GM18867 (cell line): ENCODE measurements around the gene FANCC.

ENCODE experiments used
- ATAC-seq: cut with Tn5 transposase; IDR thresholded peaks from one replicate; pipeline ENCODE4 v1.9.1; 2021; ENCODE audit warnings: mild to moderate bottlenecking, moderate library complexity; ENCODE audit not compliant: unreplicated experiment

The FANCC gene

GRCh38 chr9:95090023-95090791 is 227.3 kb downstream of the FANCC start:
- no peak for ATAC-seq

- ATAC-seq: no peak
Measured at GRCh38 chr9:95089257-95090022, 228.1 kb downstream of the FANCC start.

DNA sequence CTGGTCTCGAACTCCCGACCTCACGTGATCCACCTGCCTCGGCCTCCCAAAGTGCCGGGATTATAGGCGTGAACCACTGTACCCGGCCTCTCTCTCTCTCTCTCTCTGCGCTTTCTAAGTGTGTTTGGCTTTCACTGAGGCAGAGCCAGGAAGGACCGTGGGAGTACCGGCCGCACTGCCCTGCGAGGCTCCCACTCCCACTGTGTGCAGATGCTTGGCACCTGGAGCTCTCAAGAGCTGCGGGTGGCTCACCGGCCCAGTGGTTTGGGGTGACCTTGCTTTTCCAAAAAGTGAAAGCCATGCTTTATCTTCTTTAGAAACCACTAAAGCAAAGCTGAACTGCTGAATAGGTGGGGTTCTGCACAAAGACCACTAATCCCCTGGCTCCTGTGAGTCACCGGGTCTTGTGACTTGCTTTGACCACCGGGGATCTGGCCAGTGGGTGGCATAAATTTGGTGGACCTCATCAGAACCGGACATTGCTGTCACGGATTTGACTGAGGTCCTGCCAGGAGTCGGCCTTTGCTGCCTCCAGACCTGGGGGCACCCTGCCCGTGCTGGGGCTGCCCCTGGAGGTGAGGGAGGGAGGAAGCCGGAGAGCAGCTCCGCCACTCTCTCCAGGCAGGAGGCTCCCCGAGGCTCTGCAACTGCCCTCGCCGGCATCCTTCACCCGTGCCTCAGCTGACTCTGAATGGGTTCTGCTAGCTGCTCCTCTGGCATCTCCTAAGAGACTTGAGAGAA is 228.9 kb downstream of the FANCC start:
- no peak for ATAC-seq

- ATAC-seq: no peak
Measured at GRCh38 chr9:95087659-95088242, 229.8 kb downstream of the FANCC start.

- ATAC-seq: no peak
Measured at GRCh38 chr9:95086564-95086955, 230.9 kb downstream of the FANCC start.

GRCh38 chr9:95085861-95086563 is 231.5 kb downstream of the FANCC start:
- no peak for ATAC-seq

DNA sequence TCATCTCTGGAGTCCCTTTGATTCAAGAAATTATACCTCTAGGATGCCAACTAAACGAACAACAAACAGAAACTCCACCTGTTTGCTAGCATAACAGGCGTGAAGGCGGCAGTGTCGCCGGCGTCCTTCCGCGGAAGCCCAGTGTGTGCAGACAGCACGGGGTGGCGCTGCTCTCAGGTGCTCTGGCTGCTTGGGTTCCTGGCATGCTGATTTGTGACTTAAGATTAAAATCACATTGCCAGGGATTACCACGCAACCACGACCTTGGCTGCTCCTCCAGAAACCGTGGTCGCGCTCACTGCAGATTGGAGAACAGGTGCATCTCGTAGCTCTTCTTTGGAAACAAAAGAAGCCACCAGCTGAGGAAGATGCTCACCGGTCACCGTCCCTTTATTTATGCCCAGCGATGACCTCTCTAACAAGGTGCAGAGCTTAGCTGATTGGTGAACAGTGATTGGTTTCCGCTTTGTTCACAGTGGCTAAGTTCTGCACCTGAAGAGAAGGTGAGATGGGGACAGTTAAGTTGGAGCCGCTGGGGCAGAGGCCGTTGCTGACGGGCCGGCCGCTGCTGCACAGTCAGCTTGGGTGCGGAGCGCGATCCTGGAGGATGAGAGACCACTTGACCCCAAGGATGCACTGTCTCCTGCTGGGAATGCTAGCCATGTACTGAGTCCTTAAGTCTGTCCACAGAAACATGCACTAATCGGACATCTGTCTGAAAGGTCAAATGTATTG is 232.3 kb downstream of the FANCC start:
- ATAC-seq: no peak

- no peak for ATAC-seq
Measured at GRCh38 chr9:95084254-95084934, 233.1 kb downstream of the FANCC start.

- ATAC-seq: no peak
Measured at GRCh38 chr9:95083086-95083768, 234.3 kb downstream of the FANCC start.

GRCh38 chr9:95082401-95083084 is 235.0 kb downstream of the FANCC start:
- no peak for ATAC-seq

DNA sequence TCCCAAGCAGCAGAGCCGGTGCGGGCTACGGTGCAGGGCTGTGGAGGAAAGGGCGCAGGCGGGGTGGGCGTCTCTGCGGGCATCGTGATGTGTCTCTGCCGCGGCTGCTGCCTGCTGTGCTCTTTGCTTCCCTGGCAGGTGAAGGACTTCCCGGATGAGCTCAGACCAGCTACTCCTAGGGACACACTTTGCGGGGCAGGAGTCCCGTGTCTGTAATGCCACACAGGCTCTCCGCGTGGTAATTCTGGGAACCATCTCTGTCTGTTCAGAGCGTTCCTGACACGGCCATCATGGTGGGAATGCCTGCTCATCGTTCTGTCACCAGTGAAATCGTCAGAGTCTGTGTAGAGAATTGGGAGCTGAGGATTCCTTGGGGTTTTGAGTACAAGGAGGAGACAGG is 235.5 kb downstream of the FANCC start:
- ATAC-seq: no peak

GRCh38 chr9:95080961-95081647 is 236.4 kb downstream of the FANCC start:
- no peak for ATAC-seq

DNA sequence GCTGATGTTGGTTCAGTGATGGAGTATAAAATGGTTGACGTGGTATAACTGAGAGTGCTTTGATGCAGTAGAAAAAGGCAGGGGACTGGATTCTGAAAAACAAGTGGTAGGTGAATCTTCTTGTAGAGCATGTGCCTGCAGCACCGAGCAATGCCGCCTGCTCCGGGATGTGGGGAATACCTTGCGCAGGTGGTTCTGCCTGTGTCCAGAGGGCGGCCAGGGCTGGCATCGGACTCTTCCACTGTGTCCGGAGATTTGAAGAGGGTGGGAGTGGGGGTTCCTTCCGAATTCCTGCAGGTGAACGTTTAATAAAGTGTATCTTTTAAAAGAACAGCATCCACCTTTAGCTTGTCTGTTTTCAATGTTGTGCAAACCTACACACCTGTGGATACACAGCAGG is 238.0 kb downstream of the FANCC start:
- ATAC-seq: no peak

DNA sequence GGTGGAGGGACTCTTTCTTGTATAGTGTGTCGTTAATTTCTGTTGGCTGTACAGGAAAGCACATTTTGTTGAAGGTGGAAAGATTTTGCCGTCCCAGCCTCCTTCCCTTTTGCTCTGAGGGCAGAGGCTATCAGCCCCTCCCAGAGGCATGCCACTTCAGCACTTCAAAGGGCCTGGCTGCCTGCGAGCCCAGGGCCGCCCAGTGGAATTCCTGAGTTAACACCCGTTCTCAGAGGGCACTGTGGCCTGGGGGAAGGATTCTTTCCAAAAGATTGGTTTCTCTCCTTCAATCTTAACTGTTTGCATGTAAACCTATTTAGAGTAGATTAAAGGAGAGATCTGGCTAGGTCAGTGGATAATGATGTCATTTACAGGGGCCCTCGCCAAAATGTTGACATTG is 238.6 kb downstream of the FANCC start:
- no peak for ATAC-seq

- no peak for ATAC-seq
Measured at GRCh38 chr9:95078511-95078910, 239.0 kb downstream of the FANCC start.

- ATAC-seq: no peak
Measured at GRCh38 chr9:95077766-95078370, 239.6 kb downstream of the FANCC start.

- no peak for ATAC-seq
Measured at GRCh38 chr9:95077053-95077765, 240.3 kb downstream of the FANCC start.
